Ovary (tissue), 9 donors: ENCODE data around the gene AQP5. TPM values are rescaled to one million over a fixed set of nuclear protein-coding genes. Genes with fewer than 3 reads are reported as not detected.

ENCODE experiments used
- DNase-seq, 5 donors: peaks; one replicate each; pipeline ENCODE4 v3.0.0-alpha.2; 2019 to 2020
- H3K27ac ChIP-seq, 2 donors: fragments of 200-600 bp; one replicate each; pipeline versions ENCODE4 v1.5.1 to v1.8.0; 2019 to 2022
- H3K27me3 ChIP-seq: fragments of 200-600 bp; one replicate; pipeline ENCODE4 v1.8.0; 2022
- H3K36me3 ChIP-seq: fragments of 200-600 bp; sonication (generic); one replicate; pipeline ENCODE4 v1.5.1; 2019
- H3K4me1 ChIP-seq: one replicate; pipeline ENCODE4 v1.8.1; 2013; ENCODE audit warnings: mild to moderate bottlenecking, moderate library complexity; ENCODE audit not compliant: insufficient read depth
- H3K4me3 ChIP-seq: fragments of 200-600 bp; sonication (generic); one replicate; pipeline ENCODE4 v1.5.1; 2017
- H3K9me3 ChIP-seq, 2 donors: fragments of 200-600 bp in 1 of 2; sonication (generic) in 1 of 2; one replicate each; pipeline versions ENCODE4 v1.5.1 to v1.8.1; 2013 to 2019; ENCODE audit warnings: mild to moderate bottlenecking in 1 of 2, moderate library complexity in 1 of 2
- CTCF ChIP-seq, 3 donors: fragments of 450-650 bp in 2 of 3; fragments of 200-600 bp in 1 of 3; IDR thresholded peaks; one replicate each; pipeline versions ENCODE4 v1.5.1 to v1.8.0; 2016 to 2022; ENCODE audit warnings: antibody characterized with exemption in 3 of 3, mild to moderate bottlenecking in 1 of 3
- EP300 ChIP-seq: sonication (generic); formaldehyde crosslinking; IDR thresholded peaks from one replicate; pipeline ENCODE4 v1.6.1; 2017; ENCODE audit warnings: antibody characterized with exemption
- POLR2A ChIP-seq: fragments of 450-650 bp; IDR thresholded peaks from one replicate; pipeline ENCODE4 v1.6.1; 2017; ENCODE audit warnings: antibody characterized with exemption, mild to moderate bottlenecking, moderate library complexity
- WGBS, 3 donors: extraction: QIAGEN DNeasy Blood & Tissue Kit in 1 of 3; methylation state at CpG; one replicate each; pipeline versions ENCODE4 v1.1.5 to v1.1.7; 2013 to 2017; 5-methylcytosine and 5-hydroxymethylcytosine counted together
- intact Hi-C, 4 donors: fragments of 100-400 bp; cut with DNase I; formaldehyde crosslinking; loops; one replicate each; pipeline versions ENCODE4 v1.11.0 to v1.15.1; 2022 to 2023
- polyA plus RNA-seq, 2 donors: library from polyadenylated mRNA; stranded (reverse); fragments of 200-250 nt in 1 of 2; fragments of 350-450 nt in 1 of 2; fragmentation: Illumina TruSeq in 1 of 2; extraction: RNeasy Lipid Tissue Mini Kit (QIAGEN cat#74804) in 1 of 2; gene quantifications; one replicate each; pipeline ENCODE4 v1.2.3, GENCODE V29; 2013 to 2014
- total RNA-seq, 7 donors: library from RNA; depleted of rRNA in 2 of 7; stranded (reverse); fragments of >200 nt in 2 of 7; fragmentation: NEBNext Ultra II Directional in 3 of 7; extraction: Animal tissue kit (Norgen Biotek cat#: 25700) in 3 of 7; gene quantifications; one replicate each; pipeline versions ENCODE4 v1.1.0 to v1.2.4, GENCODE V29; 2016 to 2023
- donor health status: DM: no; HTN: no; CAD: no; lungs with moderate emphysema.
- donor health status: DM: no; HTN: no; CAD: no.
- donor health status: Bipolar disorder and iron deficiency.
- donor health status: DM: yes; HTN: yes; CAD: no.
- donor health status: DM: no; HTN: no; CAD: no.
- donor health status: DM: yes; HTN: yes; CAD: no.

Gene AQP5
- total and polyA plus RNA-seq, 9 donors, result 0.12 to 0.92 (median 0.50) TPM; not detected in 4

- Histone ChIP-seq H3K9me3 (no peaks in the 10 kb centered on the region), H3K4me3 (no peak overlapping the region), H3K36me3 (no peaks in the 10 kb centered on the region), H3K27me3 (no peaks in the 10 kb centered on the region), H3K4me1 (peaks cover 15% of the 10 kb centered on the region), H3K27ac (no peak overlapping the region)
- TF ChIP-seq CTCF (IDR thresholded peaks at IDR 0.05) (no peak), POLR2A (no peak), EP300 (no peak)
- DNase-seq, result no peak
- WGBS, 3 donors, result 85 to 88% (median 86%) methylated on average over 6 of the region's 6 CpGs
- intact Hi-C loops, result loop anchor here in 2 of 4 donors (5.0 kb wide), 2 partner anchors 81 to 96 kb away; no protein-coding TSS in a partner anchor
Observed at GRCh38 chr12:49971141-49971540, 9.5 kb downstream of the AQP5 start.

- no peak for TF ChIP-seq CTCF (IDR thresholded peaks at IDR 0.05)
- TF ChIP-seq EP300, result no peak
- no peak for TF ChIP-seq POLR2A
- Histone ChIP-seq H3K9me3 (no peaks in the 10 kb centered on the region), H3K36me3 (no peaks in the 10 kb centered on the region), H3K4me3 (no peak overlapping the region), H3K27ac (no peak overlapping the region), H3K4me1 (peaks cover 14% of the 10 kb centered on the region), H3K27me3 (no peaks in the 10 kb centered on the region)
- intact Hi-C loops, result loop anchor here in 2 of 4 donors (5.0 kb wide), 2 partner anchors 80 to 95 kb away; no protein-coding TSS in a partner anchor
- 38 to 57% (median 48%) methylated on average over 9 of the region's 9 CpGs for WGBS, 3 donors
- no peak for DNase-seq
Observed at GRCh38 chr12:49972129-49972528, 10.5 kb downstream of the AQP5 start.

GRCh38 chr12:49972641-49973360, 11.1 kb downstream of the AQP5 start, which contains the start of gene AQP6:
Gene AQP6 (plus strand): TSS chr12:49972947. CDS start chr12:49973174, 227 bp downstream.
- no peak within 1 kb of the TSS for H3K4me3 ChIP-seq
- peaks cover 8% of the 10 kb centered on the region for H3K4me1 ChIP-seq
- intact Hi-C loops, result loop anchor here in 2 of 4 donors (5.0 kb wide), 2 partner anchors 80 to 94 kb away; no protein-coding TSS in a partner anchor
- 85 to 89% (median 86%) methylated on average over 18 of the region's 18 CpGs for WGBS, 3 donors
- H3K27ac ChIP-seq, result no peak within 1 kb of the TSS
- no peaks in the 10 kb centered on the region for H3K36me3 ChIP-seq
- no peaks in the 10 kb centered on the region for H3K9me3 ChIP-seq
- DNase-seq, result no peak
- H3K27me3 ChIP-seq, result no peaks in the 10 kb centered on the region
- TF ChIP-seq POLR2A (no peak), EP300 (no peak), CTCF (IDR thresholded peaks at IDR 0.05) (no peak)

- WGBS, 3 donors, result 89 to 91% (median 90%) methylated on average over 19 of the region's 19 CpGs
- intact Hi-C loops, result loop anchor here in 2 of 4 donors (5.0 kb wide), 2 partner anchors 79 to 94 kb away; no protein-coding TSS in a partner anchor
Observed at GRCh38 chr12:49973361-49973830, 11.7 kb downstream of the AQP5 start.

More at GRCh38 chr12:49973361-49973830, 11.7 kb downstream of the AQP5 start:
- Histone ChIP-seq H3K9me3 (no peaks in the 10 kb centered on the region), H3K27me3 (no peaks in the 10 kb centered on the region), H3K4me3 (no peak overlapping the region), H3K4me1 (peaks cover 8% of the 10 kb centered on the region), H3K27ac (no peak overlapping the region), H3K36me3 (no peaks in the 10 kb centered on the region)
- DNase-seq, result no peak
- TF ChIP-seq EP300 (no peak), CTCF (IDR thresholded peaks at IDR 0.05) (no peak), POLR2A (no peak)
